Choroid plexus epithelial cell (primary cell): Measurements from ENCODE around the gene SREK1IP1.
A peak's percentile ranks its signal among the peaks of the same experiment; 100 is the strongest.

Source experiments
- DNase-seq: peaks from one replicate; pipeline ENCODE4 v3.0.0-alpha.2; 2010; ENCODE audit warnings: low read depth
- H3K4me3 ChIP-seq: 2 replicates; pipeline ENCODE4 v1.5.1; 2011; ENCODE audit warnings: low read depth, mild to moderate bottlenecking, control low read depth, low read length, moderate library complexity
- CTCF ChIP-seq: conservative IDR thresholded peaks from 2 replicates; pipeline ENCODE4 v1.5.1; 2011; ENCODE audit warnings: low read depth, mild to moderate bottlenecking, control low read depth, inconsistent platforms, low read length, moderate library complexity

SREK1IP1 gene

GRCh38 chr5:64786372-64786771 is 17.9 kb upstream of the SREK1IP1 start:
- no peak for TF ChIP-seq CTCF
- DNase-seq = no peak
- no peak overlapping the region for H3K4me3 ChIP-seq

GRCh38 chr5:64784451-64785025 is 16.0 kb upstream of the SREK1IP1 start:
- DNase-seq = peak; percentile 94
- TF ChIP-seq CTCF = peak; percentile 82

GRCh38 chr5:64775291-64775690 is 6.8 kb upstream of the SREK1IP1 start:
- no peak overlapping the region for H3K4me3 ChIP-seq
- DNase-seq = no peak
- no peak for TF ChIP-seq CTCF

More at GRCh38 chr5:64784451-64785025, 16.0 kb upstream of the SREK1IP1 start:
- H3K4me3 ChIP-seq = no peak overlapping the region

GRCh38 chr5:64773533-64773932 is 5.0 kb upstream of the SREK1IP1 start:
- no peak for TF ChIP-seq CTCF
- H3K4me3 ChIP-seq = no peak overlapping the region

GRCh38 chr5:64771736-64772135 is 3.2 kb upstream of the SREK1IP1 start:
- TF ChIP-seq CTCF = no peak
- no peak overlapping the region for H3K4me3 ChIP-seq
- no peak for DNase-seq

More at GRCh38 chr5:64773533-64773932, 5.0 kb upstream of the SREK1IP1 start:
- DNase-seq = no peak

GRCh38 chr5:64769855-64770254 is 1.4 kb upstream of the SREK1IP1 start:
- no peak for TF ChIP-seq CTCF
- peak overlapping the region; percentile 87 for H3K4me3 ChIP-seq

GRCh38 chr5:64767959-64768357 is 533 bp downstream of the SREK1IP1 start:
- DNase-seq = peak; percentile 35
- H3K4me3 ChIP-seq = peak overlapping the region; percentile 87
- no peak for TF ChIP-seq CTCF

More at GRCh38 chr5:64769855-64770254, 1.4 kb upstream of the SREK1IP1 start:
- DNase-seq = no peak
